D721Med (cell line): Measurements from ENCODE around the gene RPS6KA3.
"Not testable (repeated sequence)": the region's sequence is repeated elsewhere in the genome, so short reads cannot be mapped to it uniquely, and the experiment has no call there.

Experiments used
- DNase-seq: peaks from one replicate; pipeline ENCODE4 v3.0.0; 2011; ENCODE audit warnings: low spot score; ENCODE audit not compliant: insufficient read length
- FAIRE-seq: peaks from 2 replicates; lab custom pipeline; 2011; peaks lifted over from hg19 to GRCh38; lab: Jason Lieb, UNC
- TF ChIP-seq, protein P1 (sequence below): IDR thresholded peaks from 2 replicates; pipeline ENCODE4 v1.5.1; 2012; ENCODE audit warnings: mild to moderate bottlenecking, control low read depth; ENCODE audit not compliant: insufficient read depth; ENCODE audit errors: missing control alignments

RPS6KA3 gene

DNA sequence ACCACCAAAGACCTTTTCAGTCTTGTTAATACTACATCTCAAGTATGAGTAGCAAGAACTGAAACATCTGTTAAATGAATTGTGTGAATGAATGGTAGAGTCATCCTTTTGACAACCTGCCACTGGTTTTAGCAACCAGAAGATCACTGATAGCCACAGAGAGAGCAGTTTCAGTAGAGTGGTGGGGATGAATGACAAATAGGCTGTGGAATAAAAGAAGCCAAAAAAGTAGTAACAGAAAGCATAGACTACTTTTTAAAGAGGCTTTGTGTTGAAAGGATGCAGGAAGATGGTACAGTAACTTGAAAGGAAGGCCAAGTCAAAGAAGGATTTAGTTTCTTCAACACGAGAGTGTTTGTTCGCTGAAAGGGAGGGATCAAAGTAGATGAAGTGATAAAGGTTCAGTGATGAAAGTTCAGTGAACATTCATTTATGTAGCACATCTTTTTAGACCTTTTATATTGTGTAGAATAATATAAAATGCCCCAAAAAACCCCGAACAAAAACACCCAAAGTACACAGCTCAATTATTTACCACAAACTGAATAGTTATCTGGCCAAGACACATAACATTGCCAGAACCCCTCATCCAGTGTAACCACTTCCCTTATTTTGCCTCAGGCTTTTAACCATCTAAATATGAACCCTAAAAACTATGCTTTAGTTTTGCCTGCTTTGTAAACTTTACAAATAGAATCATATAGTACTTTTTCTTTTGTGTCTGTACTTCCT, 84.9 kb downstream of the RPS6KA3 start:
- no peak for DNase-seq
- peak; percentile 11 for FAIRE-seq
- TF ChIP-seq, protein P1, sequence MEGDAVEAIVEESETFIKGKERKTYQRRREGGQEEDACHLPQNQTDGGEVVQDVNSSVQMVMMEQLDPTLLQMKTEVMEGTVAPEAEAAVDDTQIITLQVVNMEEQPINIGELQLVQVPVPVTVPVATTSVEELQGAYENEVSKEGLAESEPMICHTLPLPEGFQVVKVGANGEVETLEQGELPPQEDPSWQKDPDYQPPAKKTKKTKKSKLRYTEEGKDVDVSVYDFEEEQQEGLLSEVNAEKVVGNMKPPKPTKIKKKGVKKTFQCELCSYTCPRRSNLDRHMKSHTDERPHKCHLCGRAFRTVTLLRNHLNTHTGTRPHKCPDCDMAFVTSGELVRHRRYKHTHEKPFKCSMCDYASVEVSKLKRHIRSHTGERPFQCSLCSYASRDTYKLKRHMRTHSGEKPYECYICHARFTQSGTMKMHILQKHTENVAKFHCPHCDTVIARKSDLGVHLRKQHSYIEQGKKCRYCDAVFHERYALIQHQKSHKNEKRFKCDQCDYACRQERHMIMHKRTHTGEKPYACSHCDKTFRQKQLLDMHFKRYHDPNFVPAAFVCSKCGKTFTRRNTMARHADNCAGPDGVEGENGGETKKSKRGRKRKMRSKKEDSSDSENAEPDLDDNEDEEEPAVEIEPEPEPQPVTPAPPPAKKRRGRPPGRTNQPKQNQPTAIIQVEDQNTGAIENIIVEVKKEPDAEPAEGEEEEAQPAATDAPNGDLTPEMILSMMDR, result no peak

DNA sequence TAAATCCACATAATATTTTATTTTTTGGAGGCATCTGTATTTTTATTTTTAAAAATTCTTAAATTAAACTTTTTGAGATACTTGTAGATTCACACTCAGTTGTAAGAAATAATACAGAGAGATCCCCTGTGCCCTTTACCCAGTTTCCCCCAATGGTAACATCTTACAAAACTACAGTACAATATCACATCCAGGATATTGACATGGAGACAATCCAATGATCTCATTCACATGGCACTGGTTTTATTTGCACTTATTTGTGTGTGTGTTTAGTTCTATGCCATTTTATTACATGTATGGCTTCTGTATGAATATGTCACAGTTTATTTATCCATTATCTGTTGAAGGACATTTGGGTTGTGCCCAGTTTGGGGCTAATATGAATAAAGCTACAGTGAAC, 89.6 kb downstream of the RPS6KA3 start:
- TF ChIP-seq, protein P1, result no peak
- DNase-seq, result no peak
- no peak for FAIRE-seq

DNA sequence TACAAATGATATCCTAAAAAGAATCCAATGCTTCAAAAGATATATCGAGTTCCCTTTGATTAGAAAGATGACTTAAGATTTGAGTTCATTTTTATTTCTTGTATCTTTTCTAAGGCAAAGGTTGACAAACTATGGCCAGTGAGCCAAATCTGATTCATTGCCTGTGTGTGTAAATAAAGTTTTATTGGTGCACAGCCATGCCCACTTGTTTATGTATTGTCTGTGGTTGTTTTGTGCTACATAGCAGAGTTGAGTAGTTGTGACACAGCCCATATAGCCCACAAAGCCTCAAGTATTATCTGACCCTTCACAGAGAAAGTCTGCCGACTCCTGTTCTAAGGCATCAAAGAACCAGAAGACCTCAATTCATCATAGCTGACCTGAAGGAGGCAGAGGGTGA, 92.9 kb downstream of the RPS6KA3 start:
- no peak for FAIRE-seq
- no peak for DNase-seq
- TF ChIP-seq, protein P1, result no peak

DNA sequence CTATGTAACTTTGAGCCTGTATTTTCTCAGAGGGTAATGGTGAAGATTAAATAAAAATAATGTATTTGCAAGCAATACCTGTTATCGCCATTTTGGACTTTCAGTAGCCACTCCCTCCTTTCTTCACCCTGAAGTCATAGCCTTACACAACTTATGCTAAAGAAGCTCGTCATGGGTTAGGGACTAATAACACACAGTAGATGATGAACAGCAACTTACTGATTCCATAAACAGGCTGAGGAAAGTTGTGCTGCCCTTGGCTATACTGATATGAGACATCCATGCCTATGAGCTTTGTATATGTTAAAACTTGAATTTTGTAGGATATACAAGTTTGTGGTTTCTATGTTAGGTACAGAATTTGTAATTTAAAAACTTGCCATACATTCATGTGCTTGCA, 93.4 kb downstream of the RPS6KA3 start:
- no peak for DNase-seq
- FAIRE-seq, result no peak
- TF ChIP-seq, protein P1, result no peak

DNA sequence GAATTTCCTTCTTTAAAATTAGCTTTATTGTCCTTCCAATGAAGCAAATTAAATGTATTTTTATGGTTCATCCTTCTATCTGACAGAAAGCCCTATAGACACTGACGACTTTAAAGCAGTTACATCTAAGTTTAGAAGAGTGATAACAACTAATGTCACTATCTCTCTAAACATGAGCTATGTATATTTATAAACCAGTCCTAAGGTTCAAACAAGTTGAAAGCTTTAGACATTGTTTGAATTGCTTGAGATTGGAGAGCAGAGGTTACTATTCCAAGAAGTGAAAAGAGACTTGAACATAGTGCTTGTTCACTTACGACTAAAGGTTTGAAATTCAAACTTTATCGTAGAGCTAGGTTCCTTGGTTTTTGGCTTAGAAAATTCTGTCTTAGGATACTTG, 94.8 kb downstream of the RPS6KA3 start:
- TF ChIP-seq, protein P1, result no peak
- no peak for DNase-seq
- FAIRE-seq, result no peak

DNA sequence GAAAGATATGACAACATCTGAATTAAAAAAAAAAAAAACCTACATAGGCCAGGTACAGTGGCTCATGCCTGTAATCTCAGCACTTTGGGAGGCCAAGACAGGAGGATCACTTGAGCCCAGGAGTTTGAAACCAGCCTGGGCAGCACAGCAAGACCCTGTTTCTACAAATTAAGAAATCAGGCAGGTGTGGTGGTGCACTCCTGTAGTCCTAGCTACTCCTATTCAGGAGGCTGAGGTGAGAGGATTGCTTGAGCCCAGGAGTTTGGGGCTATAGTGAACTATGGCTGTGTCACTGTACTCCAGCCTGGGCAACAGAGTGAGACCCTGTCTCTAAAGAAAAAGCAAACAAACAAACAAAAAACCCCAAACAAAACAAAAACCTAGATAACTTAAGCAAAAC, 104.2 kb downstream of the RPS6KA3 start:
- FAIRE-seq, DNase-seq: not testable (repeated sequence)

DNA sequence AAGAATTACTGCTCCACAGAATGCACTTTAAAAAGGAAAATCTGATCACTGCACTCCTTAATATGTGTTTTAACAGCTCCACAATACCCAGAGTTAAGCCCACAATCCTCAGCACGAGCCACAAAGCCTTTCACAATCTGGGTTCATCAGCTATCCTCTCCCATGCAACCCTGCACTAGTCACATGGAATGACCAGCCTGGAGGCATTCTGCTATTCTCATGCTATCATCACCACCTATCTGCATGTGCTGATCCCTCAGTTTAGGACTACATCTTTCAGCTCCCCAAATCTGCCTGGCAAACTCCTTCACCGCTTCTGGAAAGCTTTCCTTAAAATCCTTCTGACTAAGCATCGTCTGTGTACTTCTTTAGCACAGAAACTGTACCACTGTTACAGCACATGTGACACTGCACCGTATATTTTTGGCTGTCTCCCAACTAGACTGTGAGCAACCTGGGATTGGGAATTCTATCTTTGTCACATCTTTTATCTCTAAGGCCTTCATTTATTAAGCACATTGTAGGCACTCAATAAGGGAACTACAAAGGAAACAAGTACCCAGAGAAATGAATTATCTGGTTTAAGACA, 106.8 kb downstream of the RPS6KA3 start:
- FAIRE-seq (peak; percentile 6), DNase-seq (no peak)
- TF ChIP-seq, protein P1, result no peak

DNA sequence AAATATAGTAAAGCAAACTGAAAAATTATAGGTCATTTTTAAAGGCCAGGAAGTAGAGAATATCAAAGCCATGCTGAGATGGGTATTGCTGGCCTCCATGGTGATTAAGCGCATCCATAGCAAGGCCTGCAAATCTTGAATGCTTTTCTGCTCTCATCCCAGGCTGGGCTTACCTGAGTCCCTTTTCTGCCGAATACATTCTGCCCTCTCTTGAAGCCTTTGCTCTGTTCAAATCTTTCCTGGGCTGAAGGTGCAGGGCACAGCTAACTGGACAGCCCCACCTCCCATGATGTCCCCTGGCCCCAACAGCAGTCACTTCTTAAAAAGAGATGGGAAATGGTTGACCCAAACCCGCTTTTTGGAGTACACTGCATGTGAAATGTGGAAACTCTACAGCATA, 115.0 kb downstream of the RPS6KA3 start:
- TF ChIP-seq, protein P1, result no peak
- DNase-seq (no peak), FAIRE-seq (no peak)
